SU-DHL-6 (cell line): ENCODE data around the gene LHPP.

Experiments used
- H2AFZ ChIP-seq: fragments of 200-600 bp; sonication (generic); 2 replicates; pipeline ENCODE4 v1.6.1; 2014; ENCODE audit warnings: low read depth, mild to moderate bottlenecking, moderate library complexity, mixed read lengths, antibody characterized with exemption, low read length; ENCODE audit not compliant: severe bottlenecking
- H3F3A ChIP-seq: fragments of 200-600 bp; shearing (Covaris generic); 2 replicates; pipeline ENCODE4 v1.6.0; 2016; ENCODE audit warnings: antibody characterized with exemption, mild to moderate bottlenecking; ENCODE audit not compliant: insufficient read depth
- H3K27ac ChIP-seq: fragments of 200-600 bp; sonication (generic); 2 replicates; pipeline ENCODE4 v1.5.1; 2016; ENCODE audit warnings: low read depth, mild to moderate bottlenecking, low read length, moderate library complexity, mixed read lengths
- H3K27me3 ChIP-seq: fragments of 200-600 bp; sonication (generic), shearing (Covaris generic); 2 replicates; pipeline ENCODE4 v1.6.0; 2014; ENCODE audit warnings: mild to moderate bottlenecking, low read length
- H3K36me3 ChIP-seq: fragments of 200-600 bp; sonication (generic); 2 replicates; pipeline ENCODE4 v1.6.1; 2014; ENCODE audit warnings: mild to moderate bottlenecking, low read length, mixed read lengths
- H3K4me2 ChIP-seq: fragments of 300-600, 200-600 bp; shearing (Covaris generic), sonication (generic); 2 replicates; pipeline ENCODE4 v1.6.0; 2014; ENCODE audit warnings: low read length, low read depth, mild to moderate bottlenecking; ENCODE audit not compliant: poor library complexity, severe bottlenecking
- H3K4me3 ChIP-seq: fragments of 200-600 bp; sonication (generic); 2 replicates; pipeline ENCODE4 v1.5.1; 2014; ENCODE audit warnings: antibody characterized with exemption, low read length, mild to moderate bottlenecking, mixed read lengths; ENCODE audit not compliant: insufficient read depth, poor library complexity, severe bottlenecking
- H3K79me2 ChIP-seq: fragments of 200-600 bp; sonication (generic); 2 replicates; pipeline ENCODE4 v1.6.1; 2014; ENCODE audit warnings: mild to moderate bottlenecking, low read length, moderate library complexity; ENCODE audit not compliant: insufficient read depth
- H3K9ac ChIP-seq: fragments of 200-600 bp; sonication (generic); 2 replicates; pipeline ENCODE4 v1.7.0; 2014; ENCODE audit warnings: mild to moderate bottlenecking, low read length
- H3K9me2 ChIP-seq: fragments of 200-600 bp; sonication (generic); replicated peaks from 2 replicates; pipeline ENCODE4 v1.6.1; 2014; ENCODE audit warnings: low read length; ENCODE audit not compliant: insufficient read depth
- H3K9me3 ChIP-seq: fragments of 200-600 bp; sonication (generic); 2 replicates; pipeline ENCODE4 v1.6.1; 2014; ENCODE audit warnings: low read length, mixed read lengths; ENCODE audit not compliant: insufficient read depth
- H4K20me1 ChIP-seq: fragments of 200-600 bp; sonication (generic); 2 replicates; pipeline ENCODE4 v1.6.1; 2014; ENCODE audit warnings: low read depth, mild to moderate bottlenecking, antibody characterized with exemption, low read length, moderate library complexity, mixed read lengths
- CTCF ChIP-seq: fragments of 200-600 bp; sonication (generic); IDR thresholded peaks from one replicate; pipeline ENCODE4 v1.5.1; 2017; ENCODE audit warnings: antibody characterized with exemption, mild to moderate bottlenecking, low read length, moderate library complexity; ENCODE audit not compliant: insufficient read depth, poor library complexity, severe bottlenecking
- EZH2phosphoT487 ChIP-seq: fragments of 200-600 bp; sonication (generic), shearing (Covaris generic); conservative IDR thresholded peaks from 2 replicates; pipeline ENCODE4 v1.6.1; 2018; ENCODE audit warnings: mild to moderate bottlenecking, antibody characterized with exemption, low read length, moderate library complexity, mixed read lengths

LHPP gene

GRCh38 chr10:124602121-124602561, 140.5 kb downstream of the LHPP start:
- TF ChIP-seq EZH2phosphoT487 (no peak), CTCF (no peak)
- Histone ChIP-seq H3F3A (peaks cover 84% of the 10 kb centered on the region), H3K36me3 (no peaks in the 10 kb centered on the region), H3K9me3 (no peaks in the 10 kb centered on the region), H3K9me2 (no peaks in the 10 kb centered on the region), H4K20me1 (no peaks in the 10 kb centered on the region), H3K4me3 (peak overlapping the region; percentile 17), H3K9ac (peak overlapping the region; percentile 85), H3K27ac (peak overlapping the region; percentile 99), H3K79me2 (no peaks in the 10 kb centered on the region), H2AFZ (no peak overlapping the region), H3K4me2 (peak overlapping the region; percentile 65), H3K27me3 (no peaks in the 10 kb centered on the region)

GRCh38 chr10:124602646-124603365, 141.2 kb downstream of the LHPP start:
- H3K9me2 ChIP-seq: no peaks in the 10 kb centered on the region
- H3K4me2 ChIP-seq: peak overlapping the region; percentile 65
- no peaks in the 10 kb centered on the region for H3K79me2 ChIP-seq
- H3K36me3 ChIP-seq: no peaks in the 10 kb centered on the region
- no peaks in the 10 kb centered on the region for H4K20me1 ChIP-seq
- no peak overlapping the region for H2AFZ ChIP-seq
- H3F3A ChIP-seq: peaks cover 84% of the 10 kb centered on the region
- H3K9me3 ChIP-seq: no peaks in the 10 kb centered on the region
- H3K27me3 ChIP-seq: no peaks in the 10 kb centered on the region
- no peak overlapping the region for H3K4me3 ChIP-seq
- TF ChIP-seq CTCF (no peak), EZH2phosphoT487 (no peak)
- peak overlapping the region; percentile 99 for H3K27ac ChIP-seq
- H3K9ac ChIP-seq: peak overlapping the region; percentile 85

GRCh38 chr10:124603376-124604213, 142.0 kb downstream of the LHPP start:
- Histone ChIP-seq H4K20me1 (no peaks in the 10 kb centered on the region), H3K27me3 (no peaks in the 10 kb centered on the region), H3K9me2 (no peaks in the 10 kb centered on the region), H3K4me3 (no peak overlapping the region), H3K36me3 (no peaks in the 10 kb centered on the region), H3F3A (peaks cover 77% of the 10 kb centered on the region), H2AFZ (no peak overlapping the region), H3K27ac (peak overlapping the region; percentile 99), H3K9ac (peak overlapping the region; percentile 85), H3K9me3 (no peaks in the 10 kb centered on the region), H3K4me2 (peak overlapping the region; percentile 65), H3K79me2 (no peaks in the 10 kb centered on the region)
- no peak for TF ChIP-seq CTCF
